Inferior parietal cortex (tissue), 1 donor: ENCODE measurements around the gene ERICH6.

Experiments used
- DNase-seq: peaks from one replicate; pipeline ENCODE4 v3.0.0-alpha.2; 2016; ENCODE audit errors: extremely low spot score

Gene ERICH6

GRCh38 chr3:150736903-150737832, 33.4 kb upstream of the ERICH6 start:
- DNase-seq, result no peak

- no peak for DNase-seq
Observed at GRCh38 chr3:150736316-150736719, 32.6 kb upstream of the ERICH6 start.

GRCh38 chr3:150734795-150735119, 31.0 kb upstream of the ERICH6 start:
- DNase-seq, result no peak

GRCh38 chr3:150733936-150734794, 30.4 kb upstream of the ERICH6 start:
- DNase-seq, result no peak

GRCh38 chr3:150733373-150733935, 29.7 kb upstream of the ERICH6 start:
- no peak for DNase-seq

DNA sequence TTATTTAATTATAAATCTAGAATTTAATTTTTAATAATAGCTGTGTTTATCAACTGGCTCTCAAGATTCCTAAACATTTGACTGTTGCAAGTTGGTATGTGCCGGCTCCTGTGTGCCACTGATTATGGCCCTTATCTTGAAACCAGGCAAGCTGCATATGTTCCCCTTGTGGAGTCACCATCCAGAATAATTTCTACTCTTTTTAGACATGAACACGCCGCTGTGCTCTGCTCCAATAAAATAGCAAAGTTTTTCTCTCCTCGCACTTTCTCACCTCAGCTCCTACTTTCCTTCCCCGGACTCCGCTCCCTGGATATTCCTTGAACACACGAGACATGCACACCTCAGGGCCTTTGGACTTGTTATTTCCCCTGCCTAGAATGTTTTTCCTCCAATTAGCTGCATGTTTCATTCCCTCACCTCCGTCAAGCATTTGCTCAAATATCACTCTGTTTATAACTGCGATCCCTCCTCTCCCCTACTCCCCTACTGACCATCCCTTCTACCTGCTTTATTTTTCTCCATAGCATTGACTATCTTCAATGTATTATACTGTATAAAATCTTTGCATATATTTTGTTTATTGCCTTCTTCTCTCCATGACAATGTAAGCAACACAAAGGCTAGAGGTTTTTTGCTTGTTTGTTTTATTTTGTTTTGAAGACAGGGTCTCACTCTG, 26.1 kb upstream of the ERICH6 start:
- no peak for DNase-seq

- no peak for DNase-seq
Observed at GRCh38 chr3:150727653-150728502, 24.2 kb upstream of the ERICH6 start.

DNA sequence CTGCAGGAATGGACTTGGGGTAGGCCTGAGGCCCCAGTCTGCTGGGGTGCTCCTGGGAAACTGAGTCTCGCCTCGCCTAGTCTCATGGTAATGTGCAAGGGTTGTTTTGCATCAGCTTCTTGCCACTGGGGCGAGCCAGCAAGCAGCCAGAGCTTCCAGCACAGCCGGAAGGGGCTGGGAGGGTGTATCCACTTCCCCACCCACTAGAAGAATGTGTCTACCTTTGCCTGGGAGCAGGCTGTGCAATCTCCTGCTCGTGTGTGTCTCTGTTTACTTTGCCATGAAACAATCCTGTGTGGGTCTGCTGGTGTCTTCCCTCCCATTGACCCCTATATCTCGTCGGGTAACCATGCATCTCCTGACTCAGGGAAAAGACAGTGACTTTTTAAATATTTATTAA, 21.8 kb upstream of the ERICH6 start:
- DNase-seq, result no peak

GRCh38 chr3:150723946-150724345, 20.2 kb upstream of the ERICH6 start:
- DNase-seq, result no peak

GRCh38 chr3:150722267-150722666, 18.5 kb upstream of the ERICH6 start:
- DNase-seq, result no peak

GRCh38 chr3:150721285-150722130, 17.8 kb upstream of the ERICH6 start:
- peak; percentile 82 for DNase-seq

GRCh38 chr3:150720444-150720843, 16.7 kb upstream of the ERICH6 start:
- DNase-seq, result no peak

DNA sequence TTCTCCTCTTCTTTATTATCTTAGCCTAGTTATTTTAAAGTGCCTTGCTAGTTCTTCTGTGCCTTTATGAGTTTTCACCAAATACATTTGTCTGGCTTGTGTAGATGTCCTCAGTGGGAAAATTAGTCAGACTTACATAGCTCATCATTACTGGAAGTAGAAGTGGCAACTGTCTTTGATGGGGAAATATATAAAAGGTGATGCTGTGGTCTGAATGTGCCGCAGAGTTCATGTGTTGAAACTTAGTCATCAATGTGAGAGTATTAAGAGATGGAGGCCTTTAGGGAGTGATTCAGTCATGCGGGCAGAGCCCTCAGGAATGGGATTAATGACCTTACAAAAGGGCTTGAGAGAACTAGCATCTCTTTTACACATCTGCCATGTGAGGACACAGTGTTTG, 6.4 kb upstream of the ERICH6 start:
- no peak for DNase-seq

- no peak for DNase-seq
Observed at GRCh38 chr3:150703299-150703755, 393 bp downstream of the ERICH6 start.

DNA sequence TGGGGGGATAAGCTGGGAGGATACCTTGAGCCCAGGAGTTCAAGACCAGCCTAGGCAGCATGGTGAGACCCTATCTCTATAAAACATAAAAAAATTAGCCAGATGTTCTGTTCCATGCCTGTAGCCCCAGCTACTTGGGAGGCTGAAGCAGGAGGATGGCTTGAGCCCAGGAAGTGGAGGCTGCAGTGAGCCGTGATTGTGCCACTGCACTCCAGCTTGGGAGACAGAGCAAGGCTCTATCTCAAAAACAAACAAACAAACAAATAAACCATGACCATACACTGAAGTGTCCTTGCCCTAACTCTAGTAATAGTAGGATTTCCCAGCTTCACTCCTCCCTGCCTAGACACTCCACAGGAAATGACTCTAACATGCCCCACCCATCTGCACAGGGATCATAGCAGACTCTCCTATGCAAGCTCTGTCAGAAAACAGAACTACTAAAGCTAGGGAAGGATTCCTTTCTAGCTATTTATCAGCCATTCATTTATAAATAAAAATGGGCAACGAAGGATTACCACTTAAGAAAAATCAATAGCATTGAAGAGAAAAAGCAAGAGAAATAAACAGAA, 4.6 kb downstream of the ERICH6 start:
- DNase-seq, result no peak

DNA sequence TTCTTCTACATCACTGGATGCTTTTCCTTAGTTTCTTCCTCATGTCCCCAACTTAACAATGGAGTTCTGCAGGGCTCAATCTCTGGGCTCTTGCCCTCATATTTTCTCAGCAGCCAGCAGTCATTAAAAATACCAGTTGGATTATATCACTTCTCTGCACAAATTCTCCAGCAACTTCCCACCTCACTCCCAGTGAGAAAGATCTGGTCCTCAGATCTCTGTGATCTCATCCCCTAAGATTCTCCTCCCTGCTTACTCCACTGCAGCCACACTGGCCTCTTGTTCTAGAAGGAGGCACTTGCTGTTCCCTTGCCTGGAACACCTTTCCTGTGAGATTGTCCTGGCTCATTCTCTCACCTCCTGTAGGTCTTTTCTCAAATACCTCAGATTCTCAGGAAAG, 6.1 kb downstream of the ERICH6 start:
- DNase-seq, result no peak

GRCh38 chr3:150691414-150692040, 12.2 kb downstream of the ERICH6 start:
- no peak for DNase-seq

- no peak for DNase-seq
Observed at GRCh38 chr3:150687613-150688012, 16.1 kb downstream of the ERICH6 start.

DNA sequence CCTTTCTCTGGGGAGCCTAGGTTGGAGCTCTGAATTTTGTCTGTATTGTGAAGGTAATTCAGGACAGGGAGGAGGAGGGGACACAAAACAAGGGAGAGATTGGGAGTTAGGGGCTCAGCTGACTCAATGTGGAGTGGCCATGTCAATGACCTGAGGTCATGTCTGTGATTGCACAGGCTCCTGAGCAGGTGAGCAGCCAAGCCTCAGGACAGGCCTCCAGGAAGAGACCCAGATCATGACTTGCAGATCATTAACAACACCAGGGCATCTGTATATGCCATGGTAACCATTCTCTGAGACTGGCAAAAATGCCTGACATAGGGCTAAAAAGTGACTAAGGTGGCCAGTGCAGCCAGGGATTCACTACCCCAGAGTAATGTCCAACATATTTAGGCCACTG, 20.9 kb downstream of the ERICH6 start:
- DNase-seq, result no peak
